ENCODE measurements around the gene PPP1R14C.

PPP1R14C gene

GRCh38 chr6:150129616-150130505, 13.0 kb upstream of the PPP1R14C start:
- TF ChIP-seq REST (IDR thresholded peaks at IDR 0.05; ENCODE audit: insufficient read depth in 1 of 2, low read depth in 2 of 2, low read length in 2 of 2) (0 out of 4 replicates have a peak, but pooled peaks of 1 of the 2 experiments have one; percentile 24), SIN3A (IDR thresholded peaks at IDR 0.05; ENCODE audit: borderline replicate concordance, insufficient read depth, low read length) (0 out of 2 replicates have a peak, but pooled peaks have one; percentile 64), POLR2AphosphoS5 (IDR thresholded peaks at IDR 0.05; ENCODE audit: low read depth, low read length) (no peak)

GRCh38 chr6:150133686-150134085, 9.2 kb upstream of the PPP1R14C start:
- no peak for TF ChIP-seq TAF1 (IDR thresholded peaks at IDR 0.05; ENCODE audit: borderline replicate concordance, insufficient read depth, low read length)
- no peak for TF ChIP-seq REST (IDR thresholded peaks at IDR 0.05; ENCODE audit: insufficient read depth in 1 of 2, low read depth in 2 of 2, low read length in 2 of 2)
- no peak for TF ChIP-seq POLR2AphosphoS5 (IDR thresholded peaks at IDR 0.05; ENCODE audit: low read depth, low read length)
- no peak for TF ChIP-seq FOXP2 (optimal IDR thresholded peaks at IDR 0.05; ENCODE audit: borderline replicate concordance, extremely low read depth, extremely low read length, insufficient read depth)
- no peak for TF ChIP-seq SIN3A (IDR thresholded peaks at IDR 0.05; ENCODE audit: borderline replicate concordance, insufficient read depth, low read length)

GRCh38 chr6:150134280-150134920, 8.4 kb upstream of the PPP1R14C start:
- no peak for TF ChIP-seq POLR2AphosphoS5 (IDR thresholded peaks at IDR 0.05; ENCODE audit: low read depth, low read length)
- no peak for TF ChIP-seq TAF1 (IDR thresholded peaks at IDR 0.05; ENCODE audit: borderline replicate concordance, insufficient read depth, low read length)
- TF ChIP-seq SIN3A (IDR thresholded peaks at IDR 0.05; ENCODE audit: borderline replicate concordance, insufficient read depth, low read length) = no peak
- no peak for TF ChIP-seq FOXP2 (optimal IDR thresholded peaks at IDR 0.05; ENCODE audit: borderline replicate concordance, extremely low read depth, extremely low read length, insufficient read depth)
- TF ChIP-seq REST (IDR thresholded peaks at IDR 0.05; ENCODE audit: insufficient read depth in 1 of 2, low read depth in 2 of 2, low read length in 2 of 2) = no peak

- no peak for TF ChIP-seq TAF1 (IDR thresholded peaks at IDR 0.05; ENCODE audit: borderline replicate concordance, insufficient read depth, low read length)
- TF ChIP-seq SIN3A (IDR thresholded peaks at IDR 0.05; ENCODE audit: borderline replicate concordance, insufficient read depth, low read length) = no peak
- TF ChIP-seq REST (IDR thresholded peaks at IDR 0.05; ENCODE audit: insufficient read depth in 1 of 2, low read depth in 2 of 2, low read length in 2 of 2) = no peak
- no peak for TF ChIP-seq POLR2AphosphoS5 (IDR thresholded peaks at IDR 0.05; ENCODE audit: low read depth, low read length)
- no peak for TF ChIP-seq FOXP2 (optimal IDR thresholded peaks at IDR 0.05; ENCODE audit: borderline replicate concordance, extremely low read depth, extremely low read length, insufficient read depth)
Measured at GRCh38 chr6:150138638-150139037, 4.2 kb upstream of the PPP1R14C start.
